CD14-positive monocyte (primary cell): ENCODE results near the gene USP44. TPM values are rescaled to one million over a fixed set of nuclear protein-coding genes. Genes with fewer than 3 reads are reported as not detected.

Experiments used
- DNase-seq, 3 donors: peaks; one replicate each; pipeline ENCODE4 v3.0.0-alpha.2; 2011 to 2022
- H2AFZ ChIP-seq: 2 replicates; pipeline ENCODE4 v1.6.0; 2012; ENCODE audit warnings: mild to moderate bottlenecking, low read depth, low read length, inconsistent platforms; ENCODE audit not compliant: insufficient read depth, poor library complexity, severe bottlenecking
- H3K27ac ChIP-seq, 2 donors: 1 replicate in 1 of 2; 2 replicates in 1 of 2; pipeline ENCODE4 v1.5.1; 2012 to 2013; ENCODE audit warnings: low read length in 2 of 2, control low read depth in 1 of 2, inconsistent platforms in 1 of 2, low read depth in 1 of 2, mild to moderate bottlenecking in 1 of 2
- H3K27me3 ChIP-seq, 2 donors: one replicate each; pipeline versions ENCODE4 v1.6.0 to v1.6.1; 2011 to 2013; ENCODE audit warnings: low read length in 2 of 2; ENCODE audit not compliant: control insufficient read depth in 2 of 2, insufficient read depth in 2 of 2
- H3K36me3 ChIP-seq, 2 donors: replicated peaks in 1 of 2; 1 replicate in 1 of 2; 2 replicates in 1 of 2; pipeline versions ENCODE4 v1.5.1 to v1.6.1; 2012 to 2013; ENCODE audit warnings: low read length in 2 of 2, control low read depth in 1 of 2, inconsistent platforms in 1 of 2, mild to moderate bottlenecking in 1 of 2; ENCODE audit not compliant: insufficient read depth in 2 of 2, control insufficient read depth in 1 of 2
- H3K4me1 ChIP-seq, 2 donors: 1 replicate in 1 of 2; 2 replicates in 1 of 2; pipeline versions ENCODE4 v1.5.1 to v1.6.1; 2012 to 2013; ENCODE audit warnings: low read length in 2 of 2, control low read depth in 1 of 2, inconsistent platforms in 1 of 2, mild to moderate bottlenecking in 1 of 2, moderate library complexity in 1 of 2; ENCODE audit not compliant: insufficient read depth in 2 of 2, control insufficient read depth in 1 of 2
- H3K4me2 ChIP-seq: replicated peaks from 2 replicates; pipeline ENCODE3; 2012; ENCODE audit warnings: low read length, moderate library complexity, mild to moderate bottlenecking; ENCODE audit not compliant: poor library complexity, severe bottlenecking; ENCODE audit errors: extremely low read depth
- H3K4me3 ChIP-seq, 3 experiments: fragments of 200-600 bp in 1 of 3; sonication (generic) in 1 of 3; replicated peaks in 1 of 3; 1 replicate in 2 of 3; 2 replicates in 1 of 3; pipeline ENCODE4 v1.5.1; 2011 to 2013; ENCODE audit warnings: low read length in 3 of 3, mild to moderate bottlenecking in 3 of 3, control low read depth in 2 of 3, low read depth in 2 of 3, inconsistent platforms in 1 of 3, moderate library complexity in 1 of 3
- H3K79me2 ChIP-seq: 2 replicates; pipeline ENCODE4 v1.6.0; 2012; ENCODE audit warnings: mild to moderate bottlenecking, control low read depth, inconsistent platforms, low read length, moderate library complexity; ENCODE audit not compliant: insufficient read depth
- H3K9ac ChIP-seq: 2 replicates; pipeline ENCODE4 v1.6.0; 2017; ENCODE audit warnings: low read length, mild to moderate bottlenecking; ENCODE audit not compliant: insufficient read depth, poor library complexity, severe bottlenecking
- H3K9me3 ChIP-seq, 2 donors: replicated peaks in 1 of 2; 1 replicate in 1 of 2; 2 replicates in 1 of 2; pipeline versions ENCODE4 v1.5.1 to v1.6.1; 2012 to 2013; ENCODE audit warnings: low read length in 2 of 2, control low read depth in 1 of 2; ENCODE audit not compliant: control insufficient read depth in 1 of 2, insufficient read depth in 1 of 2
- H4K20me1 ChIP-seq: 2 replicates; pipeline ENCODE4 v1.6.0; 2012; ENCODE audit warnings: mild to moderate bottlenecking, low read length, control low read depth, moderate library complexity; ENCODE audit not compliant: insufficient read depth
- H3K27ac Mint-ChIP-seq, 7 donors: one replicate each; pipeline ENCODE4 v1.8.0; 2020; ENCODE audit warnings: mild to moderate bottlenecking in 7 of 7, mixed read lengths in 7 of 7, moderate library complexity in 6 of 7, inconsistent platforms in 2 of 7
- H3K27me3 Mint-ChIP-seq, 3 donors: one replicate each; pipeline ENCODE4 v1.8.0; 2021 to 2022; ENCODE audit warnings: low read depth in 3 of 3, mild to moderate bottlenecking in 3 of 3, mixed read lengths in 3 of 3, moderate library complexity in 3 of 3, inconsistent platforms in 1 of 3
- H3K36me3 Mint-ChIP-seq, 2 donors: one replicate each; pipeline ENCODE4 v1.8.0; 2020; ENCODE audit warnings: mixed read lengths in 2 of 2, inconsistent platforms in 1 of 2, mild to moderate bottlenecking in 1 of 2
- H3K4me1 Mint-ChIP-seq: one replicate; pipeline ENCODE4 v1.8.0; 2020; ENCODE audit warnings: mild to moderate bottlenecking, mixed read lengths
- H3K4me3 Mint-ChIP-seq, 2 donors: one replicate each; pipeline ENCODE4 v1.8.0; 2020; ENCODE audit warnings: mild to moderate bottlenecking in 2 of 2, mixed read lengths in 2 of 2, moderate library complexity in 1 of 2
- H3K9me3 Mint-ChIP-seq, 7 donors: one replicate each; pipeline ENCODE4 v1.8.0; 2020 to 2022; ENCODE audit warnings: mixed read lengths in 7 of 7, mild to moderate bottlenecking in 6 of 7, moderate library complexity in 6 of 7, inconsistent platforms in 2 of 7
- CTCF ChIP-seq: fragments of 200-600 bp; IDR thresholded peaks from one replicate; pipeline ENCODE4 v1.8.0; 2022; ENCODE audit warnings: antibody characterized with exemption, mild to moderate bottlenecking
- WGBS: methylation state at CpG from one replicate; pipeline ENCODE4 v1.1.5; 2013; ENCODE audit warnings: missing lambda C conversion rate; ENCODE audit not compliant: insufficient coverage; 5-methylcytosine and 5-hydroxymethylcytosine counted together
- intact Hi-C, 2 donors: fragments of 100-400 bp; cut with micrococcal nuclease; formaldehyde crosslinking; loops; one replicate each; pipeline versions ENCODE4 v1.15.0 to v1.15.1; 2023
- polyA plus RNA-seq, 3 donors: library from polyadenylated mRNA; depleted of rRNA in 1 of 3; unstranded in 2 of 3; stranded (reverse) in 1 of 3; fragments of 300-500 nt in 2 of 3; fragments of >200 nt in 1 of 3; fragmentation: Illumina TruSeq in 2 of 3; gene quantifications; 1 replicate in 2 of 3; 2 replicates in 1 of 3; pipeline ENCODE4 v1.2.3, GENCODE V29; 2012 to 2021

USP44 gene
- polyA plus RNA-seq, 3 donors = 0.12 to 0.13 TPM; not detected in 1

- Histone ChIP-seq H4K20me1 (no peaks in the 10 kb centered on the region), H3K4me1 (no peaks in the 10 kb centered on the region), H3K79me2 (no peaks in the 10 kb centered on the region), H3K4me3 (no peak overlapping the region), H3K9me3 (no peaks in the 10 kb centered on the region), H3K27ac (no peak overlapping the region), H3K4me2 (no peak overlapping the region), H3K27me3 (no peaks in the 10 kb centered on the region), H2AFZ (no peak overlapping the region), H3K36me3 (peaks cover 77 to 90% of the 10 kb centered on the region in 2 donors), H3K9ac (no peak overlapping the region)
- Mint-ChIP-seq H3K27ac (peak overlapping the region in 3 of 7 donors; percentile 15 to 47 (median 37)), H3K27me3 (no peaks in the 10 kb centered on the region), H3K36me3 (peaks cover 79 to 89% of the 10 kb centered on the region in 2 donors), H3K4me3 (no peak overlapping the region), H3K4me1 (no peaks in the 10 kb centered on the region), H3K9me3 (peaks cover 0 to 7% (median 0%) of the 10 kb centered on the region in 7 donors)
- DNase-seq = no peak
- intact Hi-C loops = no loop called here
- TF ChIP-seq CTCF = no peak
- no CpG with 5 or more reads among the region's 2 CpGs for WGBS
These were observed 51.5 kb downstream of the USP44 start for GRCh38 chr12:95499772-95500171.

GRCh38 chr12:95498968-95499367 lies 52.3 kb downstream of the USP44 start:
- H3K79me2 ChIP-seq = no peaks in the 10 kb centered on the region
- H2AFZ ChIP-seq = no peak overlapping the region
- H3K4me2 ChIP-seq = no peak overlapping the region
- Mint-ChIP-seq H3K36me3 (peaks cover 78 to 87% of the 10 kb centered on the region in 2 donors), H3K4me3 (no peak overlapping the region), H3K4me1 (no peaks in the 10 kb centered on the region), H3K9me3 (peaks cover 0 to 7% (median 0%) of the 10 kb centered on the region in 7 donors), H3K27me3 (no peaks in the 10 kb centered on the region), H3K27ac (peak overlapping the region in 1 of 7 donors; percentile 59)
- H3K4me3 ChIP-seq = no peak overlapping the region
- TF ChIP-seq CTCF = no peak
- intact Hi-C loops = no loop called here
- no peaks in the 10 kb centered on the region for H3K27me3 ChIP-seq
- H3K27ac ChIP-seq = no peak overlapping the region
- WGBS = no CpG with 5 or more reads among the region's 5 CpGs
- H3K4me1 ChIP-seq = no peaks in the 10 kb centered on the region
- peaks cover 77 to 90% of the 10 kb centered on the region in 2 donors for H3K36me3 ChIP-seq
- H3K9ac ChIP-seq = no peak overlapping the region
- DNase-seq = no peak
- no peaks in the 10 kb centered on the region for H4K20me1 ChIP-seq
- no peaks in the 10 kb centered on the region for H3K9me3 ChIP-seq
